Vagina (tissue), 2 donors: ENCODE data around the gene OLFML2B. TPM values are rescaled to one million over a fixed set of nuclear protein-coding genes. Genes with fewer than 3 reads are reported as not detected.

Source experiments
- DNase-seq, 2 donors: peaks; one replicate each; pipeline ENCODE4 v3.0.0-alpha.2; 2017; ENCODE audit errors: extremely low spot score in 2 of 2
- H3K27ac ChIP-seq: fragments of 200-600 bp; sonication (generic); one replicate; pipeline ENCODE4 v1.5.1; 2019
- H3K27me3 ChIP-seq: fragments of 200-600 bp; sonication (generic); one replicate; pipeline ENCODE4 v1.5.1; 2019
- H3K36me3 ChIP-seq, 2 donors: fragments of 200-600 bp; sonication (generic); one replicate each; pipeline ENCODE4 v1.5.1; 2017 to 2019
- H3K4me1 ChIP-seq: fragments of 200-600 bp; sonication (generic); one replicate; pipeline ENCODE4 v1.5.1; 2019
- H3K4me3 ChIP-seq, 2 donors: fragments of 200-600 bp; sonication (generic); 1 replicate in 1 of 2; 2 replicates in 1 of 2; pipeline ENCODE4 v1.5.1; 2016 to 2019
- H3K9me3 ChIP-seq: fragments of 200-600 bp; sonication (generic); one replicate; pipeline ENCODE4 v1.5.1; 2019
- CTCF ChIP-seq, 3 experiments: fragments of 450-650 bp in 2 of 3; fragments of 200-600 bp in 1 of 3; sonication (generic) in 1 of 3; IDR thresholded peaks; one replicate each; pipeline ENCODE4 v1.5.1; 2017 to 2019; ENCODE audit warnings: antibody characterized with exemption in 3 of 3, mild to moderate bottlenecking in 2 of 3, moderate library complexity in 2 of 3
- POLR2A ChIP-seq, 2 donors: fragments of 450-650 bp; IDR thresholded peaks; one replicate each; pipeline ENCODE4 v1.6.1; 2017; ENCODE audit warnings: antibody characterized with exemption in 2 of 2, mild to moderate bottlenecking in 2 of 2, moderate library complexity in 2 of 2
- POLR2AphosphoS5 ChIP-seq, 2 donors: sonication (generic); formaldehyde crosslinking; IDR thresholded peaks; one replicate each; pipeline ENCODE4 v1.9.0; 2017; ENCODE audit warnings: antibody characterized with exemption in 2 of 2, mild to moderate bottlenecking in 2 of 2, low read depth in 1 of 2; ENCODE audit not compliant: insufficient read depth in 1 of 2
- intact Hi-C: fragments of 100-400 bp; cut with DNase I; formaldehyde crosslinking; loops from one replicate; pipeline ENCODE4 v1.15.1; 2023
- total RNA-seq: library from RNA; depleted of rRNA; stranded (reverse); fragments of >200 nt; gene quantifications from one replicate; pipeline ENCODE4 v1.2.3, GENCODE V29; 2016

OLFML2B gene
- total RNA-seq, 1 donor from 2014 or later: 12.8 TPM

- DNase-seq: no peak
- Histone ChIP-seq H3K4me1 (peaks cover 27% of the 10 kb centered on the region), H3K27ac (no peak overlapping the region), H3K27me3 (no peaks in the 10 kb centered on the region), H3K9me3 (no peaks in the 10 kb centered on the region), H3K36me3 (no peaks in the 10 kb centered on the region), H3K4me3 (no peak overlapping the region)
- no peak for TF ChIP-seq POLR2AphosphoS5 (IDR thresholded peaks at IDR 0.05; ENCODE audit: insufficient read depth in 1 of 2, low read depth in 1 of 2)
- TF ChIP-seq POLR2A (IDR thresholded peaks at IDR 0.05): no peak
- no peak for TF ChIP-seq CTCF (IDR thresholded peaks at IDR 0.05)
- intact Hi-C loops: no loop called here
Measured at GRCh38 chr1:161989786-161990185, 33.9 kb downstream of the OLFML2B start.

GRCh38 chr1:161989108-161989507, 34.6 kb downstream of the OLFML2B start:
- Histone ChIP-seq H3K27me3 (no peaks in the 10 kb centered on the region), H3K4me3 (no peak overlapping the region), H3K36me3 (no peaks in the 10 kb centered on the region), H3K9me3 (no peaks in the 10 kb centered on the region), H3K27ac (no peak overlapping the region), H3K4me1 (peaks cover 24% of the 10 kb centered on the region)
- no peak for TF ChIP-seq POLR2AphosphoS5 (IDR thresholded peaks at IDR 0.05; ENCODE audit: insufficient read depth in 1 of 2, low read depth in 1 of 2)
- TF ChIP-seq CTCF (IDR thresholded peaks at IDR 0.05): no peak
- no peak for TF ChIP-seq POLR2A (IDR thresholded peaks at IDR 0.05)
- no peak for DNase-seq
- intact Hi-C loops: no loop called here

- no peaks in the 10 kb centered on the region for H3K36me3 ChIP-seq
- H3K4me3 ChIP-seq: no peak overlapping the region
- H3K4me1 ChIP-seq: peaks cover 19% of the 10 kb centered on the region
- DNase-seq: no peak
- H3K9me3 ChIP-seq: no peaks in the 10 kb centered on the region
- intact Hi-C loops: no loop called here
- H3K27me3 ChIP-seq: no peaks in the 10 kb centered on the region
- H3K27ac ChIP-seq: no peak overlapping the region
- TF ChIP-seq POLR2A (IDR thresholded peaks at IDR 0.05) (no peak), POLR2AphosphoS5 (IDR thresholded peaks at IDR 0.05; ENCODE audit: insufficient read depth in 1 of 2, low read depth in 1 of 2) (no peak), CTCF (IDR thresholded peaks at IDR 0.05) (no peak)
Measured at GRCh38 chr1:161988413-161988812, 35.3 kb downstream of the OLFML2B start.

GRCh38 chr1:161987872-161988271, 35.8 kb downstream of the OLFML2B start:
- intact Hi-C loops: no loop called here

More at GRCh38 chr1:161987872-161988271, 35.8 kb downstream of the OLFML2B start:
- Histone ChIP-seq H3K4me3 (no peak overlapping the region), H3K9me3 (no peaks in the 10 kb centered on the region), H3K27ac (no peak overlapping the region), H3K27me3 (no peaks in the 10 kb centered on the region), H3K4me1 (peaks cover 19% of the 10 kb centered on the region), H3K36me3 (no peaks in the 10 kb centered on the region)
- DNase-seq: no peak
- TF ChIP-seq POLR2AphosphoS5 (IDR thresholded peaks at IDR 0.05; ENCODE audit: insufficient read depth in 1 of 2, low read depth in 1 of 2): no peak
- TF ChIP-seq CTCF (IDR thresholded peaks at IDR 0.05): no peak
- TF ChIP-seq POLR2A (IDR thresholded peaks at IDR 0.05): no peak
